Fibroblast of the aortic adventitia (primary cell): Measurements from ENCODE around the gene ANKHD1. TPM values are rescaled to one million over a fixed set of nuclear protein-coding genes. Genes with fewer than 3 reads are reported as not detected.
A peak's percentile ranks its signal among the peaks of the same experiment; 100 is the strongest.

Experiments used
- DNase-seq: peaks from one replicate; pipeline ENCODE4 v3.0.0-alpha.2; 2010; ENCODE audit warnings: low read depth
- H3K4me3 ChIP-seq: 2 replicates; pipeline ENCODE4 v1.5.1; 2011; ENCODE audit warnings: low read depth, mild to moderate bottlenecking, control low read depth, low read length, moderate library complexity
- CTCF ChIP-seq: IDR thresholded peaks from 2 replicates; pipeline ENCODE4 v1.5.1; 2011; ENCODE audit warnings: mild to moderate bottlenecking, low read length, control low read depth, inconsistent platforms; ENCODE audit not compliant: insufficient read depth
- total RNA-seq: library from RNA; depleted of rRNA; stranded (reverse); fragments of >200 nt; gene quantifications from 2 replicates; pipeline ENCODE4 v1.2.3, GENCODE V29; 2012; ENCODE audit warnings: low replicate concordance

Gene ANKHD1
- total RNA-seq, 1 donor: 71.1 TPM

DNA sequence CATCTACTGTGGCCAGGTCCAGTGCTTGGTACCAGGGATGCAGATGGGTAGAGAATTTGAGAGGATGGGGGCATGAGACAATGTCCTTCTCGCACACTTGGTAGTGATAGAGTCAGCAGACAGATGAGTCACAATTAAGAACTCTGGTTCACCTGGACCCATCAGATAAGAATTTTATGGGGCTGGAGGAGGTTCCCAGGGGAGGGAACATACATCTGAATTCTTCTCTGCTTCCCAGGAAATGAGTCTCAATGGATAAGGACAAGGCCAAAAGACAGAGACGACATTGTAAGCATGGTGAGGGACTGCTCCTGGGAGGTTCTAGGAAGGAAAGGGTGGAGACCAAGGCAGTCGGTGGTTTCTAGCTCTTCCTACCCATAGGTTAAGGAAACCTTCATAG lies 36.4 kb upstream of the ANKHD1 start:
- H3K4me3 ChIP-seq: no peak overlapping the region
- DNase-seq: no peak
- TF ChIP-seq CTCF: no peak

DNA sequence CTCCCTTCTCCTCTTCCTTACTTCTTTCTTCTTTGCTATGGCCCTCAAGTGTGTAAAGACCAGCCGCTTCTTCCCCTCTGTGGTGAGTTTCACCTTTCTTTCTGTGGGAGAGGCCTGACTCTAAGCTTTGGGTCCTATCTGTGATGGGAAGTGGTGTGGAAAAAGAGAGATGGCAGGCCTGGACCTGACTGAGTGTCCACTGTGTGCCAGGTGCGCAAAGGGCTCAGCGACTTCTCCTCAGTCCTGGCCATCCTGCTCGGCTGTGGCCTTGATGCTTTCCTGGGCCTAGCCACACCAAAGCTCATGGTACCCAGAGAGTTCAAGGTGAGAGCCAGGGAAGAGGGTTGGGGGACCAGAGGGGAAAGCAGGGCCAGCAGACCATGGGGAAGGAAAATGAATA lies 35.7 kb upstream of the ANKHD1 start:
- no peak for DNase-seq
- H3K4me3 ChIP-seq: no peak overlapping the region
- no peak for TF ChIP-seq CTCF

DNA sequence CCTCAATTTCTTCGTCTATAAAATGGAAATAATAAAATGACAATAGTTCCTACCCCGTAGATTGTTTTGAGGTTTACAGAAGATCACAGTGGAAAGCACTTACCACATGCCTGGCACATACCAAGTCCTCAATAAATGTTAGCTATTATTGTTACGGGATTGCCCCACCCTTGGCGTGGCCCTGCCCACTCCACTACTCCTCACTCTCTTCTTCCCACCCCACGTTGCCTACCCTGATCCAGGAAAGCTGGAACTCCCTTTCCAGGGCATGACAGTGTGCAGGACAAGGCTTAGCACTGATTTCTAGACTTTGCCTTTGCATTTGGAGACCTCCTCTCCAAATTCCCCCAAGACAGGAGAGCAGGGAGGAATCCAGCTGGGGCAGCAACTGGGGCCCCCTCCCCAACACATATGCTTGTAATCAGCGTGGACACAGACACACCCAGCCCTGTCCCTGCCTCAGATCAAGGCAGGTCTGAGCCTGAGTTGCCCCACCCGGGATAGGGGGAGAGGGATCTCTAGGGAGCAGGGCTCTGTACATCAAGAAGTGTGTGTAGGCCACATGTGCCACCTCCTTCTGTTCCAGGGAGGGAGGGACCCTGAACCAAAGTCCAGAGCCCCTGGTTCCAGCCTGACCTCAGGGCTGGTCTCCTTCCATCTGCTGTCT lies 34.9 kb upstream of the ANKHD1 start:
- no peak overlapping the region for H3K4me3 ChIP-seq
- no peak for DNase-seq
- TF ChIP-seq CTCF: no peak

- no peak for TF ChIP-seq CTCF
These were observed 34.2 kb upstream of the ANKHD1 start for GRCh38 chr5:140367256-140368013.

GRCh38 chr5:140371356-140372151 lies 30.1 kb upstream of the ANKHD1 start:
- no peak for DNase-seq
- no peak overlapping the region for H3K4me3 ChIP-seq
- TF ChIP-seq CTCF: no peak

More at GRCh38 chr5:140367256-140368013, 34.2 kb upstream of the ANKHD1 start:
- H3K4me3 ChIP-seq: no peak overlapping the region
- no peak for DNase-seq

- no peak overlapping the region for H3K4me3 ChIP-seq
- TF ChIP-seq CTCF: peak; percentile 90
- peak; percentile 87 for DNase-seq
These were observed 28.6 kb upstream of the ANKHD1 start for GRCh38 chr5:140372971-140373487.
